Measurements from ENCODE around the gene MSH4. TPM values are rescaled to one million over a fixed set of nuclear protein-coding genes. Genes with fewer than 3 reads are reported as not detected.
"Not testable (repeated sequence)": the region's sequence is repeated elsewhere in the genome, so short reads cannot be mapped to it uniquely, and the experiment has no call there.

The MSH4 gene
- under 1 TPM; 0.17 to 0.85 (median 0.40) TPM for total RNA-seq
- under 1 TPM; 0.19 to 0.29 (median 0.22) TPM for polyA plus RNA-seq
- long read RNA-seq, donor 1: 0 reads
- long read RNA-seq, donor 2: 0 reads

GRCh38 chr1:75796376-75797272, at the start of gene MSH4:
Gene MSH4, plus strand, starts transcription at chr1:75796882. Its CDS starts 104 bp downstream, at chr1:75796986.
- H3K9me3 ChIP-seq: no peaks in the 10 kb centered on the region
- peak; percentile 79 for DNase-seq
- TF ChIP-seq CTCF (IDR thresholded peaks at IDR 0.05 in 8 of 11, conservative IDR thresholded peaks at IDR 0.05 in 3 of 11) (no peak), POLR2AphosphoS5 (IDR thresholded peaks at IDR 0.05) (peak in 2 of 3 donors; percentile 60 to 80)
- no peak within 1 kb of the TSS for H3K27ac ChIP-seq
- peaks cover 0 to 23% (median 3%) of the 10 kb centered on the region in 6 donors for H3K4me1 ChIP-seq
- 85 to 92% (median 90%) methylated on average over 33 to 34 of the region's 34 CpGs for WGBS, 5 donors
- intact Hi-C loops (cut with DNase I; ENCODE audit: low total_unique reads): no loop called here
- H3K27me3 ChIP-seq (replicated peaks in 1 of 7): no peaks in the 10 kb centered on the region
- no peak within 1 kb of the TSS for H3K4me3 ChIP-seq
- H3K36me3 ChIP-seq: peaks cover 3 to 77% (median 58%) of the 10 kb centered on the region in 6 donors

DNA sequence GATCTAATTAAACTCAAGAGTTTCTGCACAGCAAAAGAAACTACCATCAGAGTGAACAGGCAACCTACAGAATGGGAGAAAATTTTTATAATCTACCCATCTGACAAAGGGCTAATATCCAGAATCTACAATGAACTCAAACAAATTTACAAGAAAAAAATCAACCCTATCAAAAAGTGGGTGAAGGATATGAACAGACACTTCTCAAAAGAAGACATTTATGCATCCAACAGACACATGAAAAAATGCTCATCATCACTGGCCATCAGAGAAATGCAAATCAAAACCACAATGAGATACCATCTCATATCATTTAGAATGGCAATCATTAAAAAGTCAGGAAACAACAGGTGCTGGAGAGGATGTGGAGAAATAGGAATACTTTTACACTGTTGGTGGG, 39.5 kb upstream of the MSH4 start:
- H3K27me3 ChIP-seq (replicated peaks in 1 of 7); H3K9me3 ChIP-seq; DNase-seq; H3K4me1 ChIP-seq; H3K27ac ChIP-seq; H3K4me3 ChIP-seq; intact Hi-C loops (cut with DNase I; ENCODE audit: low total_unique reads): not testable (repeated sequence)
- H3K36me3 ChIP-seq: peaks cover 0 to 70% (median 34%) of the 10 kb centered on the region in 6 donors

GRCh38 chr1:75758543-75758942, 38.1 kb upstream of the MSH4 start:
- 86 to 100% (median 95%) methylated on average over 4 of the region's 4 CpGs for WGBS, 5 donors

GRCh38 chr1:75764057-75764655, 32.5 kb upstream of the MSH4 start:
- H3K27me3 ChIP-seq (replicated peaks in 1 of 7): no peaks in the 10 kb centered on the region
- H3K9me3 ChIP-seq: no peaks in the 10 kb centered on the region
- no peak for DNase-seq
- H3K27ac ChIP-seq: no peak overlapping the region
- H3K4me3 ChIP-seq: no peak overlapping the region
- 76 to 96% (median 93%) methylated on average over 1 of the region's 1 CpG for WGBS, 5 donors
- H3K36me3 ChIP-seq: peaks cover 0 to 35% (median 6%) of the 10 kb centered on the region in 6 donors
- H3K4me1 ChIP-seq: no peaks in the 10 kb centered on the region
- no peak for TF ChIP-seq POLR2A (IDR thresholded peaks at IDR 0.05)
- no peak for TF ChIP-seq POLR2AphosphoS5 (IDR thresholded peaks at IDR 0.05)
- no peak for TF ChIP-seq CTCF (IDR thresholded peaks at IDR 0.05 in 8 of 11, conservative IDR thresholded peaks at IDR 0.05 in 3 of 11)
- intact Hi-C loops (cut with DNase I; ENCODE audit: low total_unique reads): no loop called here

More at GRCh38 chr1:75758543-75758942, 38.1 kb upstream of the MSH4 start:
- H3K36me3 ChIP-seq: peaks cover 0 to 68% (median 30%) of the 10 kb centered on the region in 6 donors
- H3K4me1 ChIP-seq; intact Hi-C loops (cut with DNase I; ENCODE audit: low total_unique reads); H3K9me3 ChIP-seq; H3K27me3 ChIP-seq (replicated peaks in 1 of 7); DNase-seq; H3K27ac ChIP-seq; H3K4me3 ChIP-seq: not testable (repeated sequence)

All from spleen (tissue), 13 donors.